K562 (cell line): ENCODE measurements around the gene GLYAT. TPM values are rescaled to one million over a fixed set of nuclear protein-coding genes. Genes with fewer than 3 reads are reported as not detected.
A peak's percentile ranks its signal among the peaks of the same experiment; 100 is the strongest.

Source experiments
- BHLHE40 ChIP-seq: IDR thresholded peaks from 2 replicates; pipeline ENCODE4 v1.6.1; 2011; ENCODE audit warnings: low read length, improper control_type of control experiment
- CHD2 ChIP-seq: IDR thresholded peaks from 2 replicates; pipeline ENCODE4 v1.6.1; 2011; ENCODE audit warnings: low read depth, low read length
- CREB1 ChIP-seq, 2 experiments: sonication (generic) in 1 of 2; formaldehyde crosslinking in 1 of 2; IDR thresholded peaks; 2 replicates each; pipeline versions ENCODE4 v1.6.1 to v1.8.0; 2012 to 2022; ENCODE audit warnings: inconsistent platforms in 1 of 2, mild to moderate bottlenecking in 1 of 2, missing genetic modification reagents in 1 of 2, moderate library complexity in 1 of 2
- CTBP1 ChIP-seq: fragments of 450-650 bp; IDR thresholded peaks from 2 replicates; pipeline ENCODE4 v1.6.1; 2016; ENCODE audit warnings: borderline replicate concordance
- EP300 ChIP-seq: IDR thresholded peaks from 2 replicates; pipeline ENCODE4 v1.6.1; 2012; ENCODE audit warnings: low read length, improper control_type of control experiment
- ESRRA ChIP-seq: fragments of 450-650 bp; IDR thresholded peaks from 2 replicates; pipeline ENCODE4 v1.6.1; 2014; ENCODE audit warnings: low read depth, mild to moderate bottlenecking, moderate library complexity, borderline replicate concordance
- ETV5 ChIP-seq: sonication (generic); formaldehyde crosslinking; IDR thresholded peaks from 2 replicates; pipeline ENCODE4 v1.4.0; 2020; ENCODE audit warnings: low read depth, mild to moderate bottlenecking, missing genetic modification reagents
- FOXM1 ChIP-seq, 2 experiments: fragments of 450-650 bp in 1 of 2; sonication (generic) in 1 of 2; formaldehyde crosslinking in 1 of 2; IDR thresholded peaks; 2 replicates each; pipeline versions ENCODE4 v1.6.1 to v1.9.0; 2017 to 2022; ENCODE audit warnings: low read depth in 2 of 2, mild to moderate bottlenecking in 2 of 2, missing genetic modification reagents in 1 of 2, moderate library complexity in 1 of 2
- MYC ChIP-seq, 2 experiments: fragments of 250-450 bp in 1 of 2; sonication (Bioruptor Pico) in 1 of 2; IDR thresholded peaks; 2 replicates each; pipeline versions ENCODE4 v1.5.1 to v1.6.1; 2012 to 2021; ENCODE audit warnings: low read depth in 2 of 2, borderline replicate concordance in 1 of 2, improper control_type of control experiment in 1 of 2, low read length in 1 of 2, mild to moderate bottlenecking in 1 of 2, moderate library complexity in 1 of 2
- NCOA4 ChIP-seq: fragments of 450-650 bp; IDR thresholded peaks from 2 replicates; pipeline ENCODE4 v1.6.1; 2018; ENCODE audit warnings: mild to moderate bottlenecking; ENCODE audit not compliant: partially characterized antibody
- RAD51 ChIP-seq: fragments of 450-650 bp; IDR thresholded peaks from 2 replicates; pipeline ENCODE4 v1.7.1; 2016; ENCODE audit warnings: low read depth, mild to moderate bottlenecking, borderline replicate concordance
- SIX5 ChIP-seq, 2 experiments: IDR thresholded peaks; 2 replicates each; pipeline ENCODE4 v1.6.1; 2011; ENCODE audit warnings: low read length in 2 of 2, borderline replicate concordance in 1 of 2, low read depth in 1 of 2, mild to moderate bottlenecking in 1 of 2, moderate library complexity in 1 of 2; ENCODE audit not compliant: insufficient read depth in 1 of 2
- SMARCE1 ChIP-seq: fragments of 450-650 bp; IDR thresholded peaks from 2 replicates; pipeline ENCODE4 v1.7.1; 2016; ENCODE audit warnings: mild to moderate bottlenecking
- ZNF551 ChIP-seq: fragments of 250-450 bp; sonication (Bioruptor Pico); IDR thresholded peaks from 2 replicates; pipeline ENCODE4 v1.5.0; 2021; ENCODE audit warnings: mild to moderate bottlenecking, moderate library complexity
- polyA plus RNA-seq, 8 experiments: library from polyadenylated mRNA; depleted of rRNA in 4 of 8; stranded (reverse) in 5 of 8; unstranded in 3 of 8; fragments of >200 nt; fragmentation: Nextera tagmentation in 2 of 8; fragmentation: Illumina TruSeq in 1 of 8; extraction: Ambion mirVana in 2 of 8; extraction: Trizol in 1 of 8; gene quantifications; 2 replicates each; pipeline versions ENCODE4 v1.2.1 to v1.2.3, GENCODE V29; 2011 to 2014; ENCODE audit warnings: inconsistent platforms in 1 of 8, missing spikeins in 1 of 8
- total RNA-seq, 7 experiments: library from RNA; depleted of rRNA in 6 of 7; stranded (reverse); fragments of >200 nt in 6 of 7; fragmentation: Illumina TruSeq in 2 of 7; extraction: Trizol in 2 of 7; gene quantifications; 2 replicates each; pipeline versions ENCODE4 v1.2.1 to v1.2.3, GENCODE V29; 2011 to 2021; ENCODE audit warnings: low replicate concordance in 1 of 7
- TF ChIP-seq, protein P1 (sequence below): fragments of 250-450 bp; sonication (Bioruptor Pico); IDR thresholded peaks from 2 replicates; pipeline ENCODE4 v1.8.0; 2022; ENCODE audit warnings: inconsistent platforms
- TF ChIP-seq, protein P2 (sequence below): IDR thresholded peaks from 2 replicates; pipeline ENCODE4 v1.6.1; 2011; ENCODE audit warnings: borderline replicate concordance, low read depth, mild to moderate bottlenecking, moderate library complexity, low read length; ENCODE audit not compliant: insufficient read depth, poor library complexity, severe bottlenecking
- TF ChIP-seq, protein P3 (sequence below): sonication (generic); formaldehyde crosslinking; IDR thresholded peaks from 2 replicates; pipeline ENCODE4 v1.8.1; 2023; ENCODE audit warnings: mild to moderate bottlenecking, missing genetic modification reagents

Gene GLYAT
- total and polyA plus RNA-seq, 9 of the 15 experiments (the other 6 are each of a cell fraction or from before 2014, with no cell fraction given): not detected

DNA sequence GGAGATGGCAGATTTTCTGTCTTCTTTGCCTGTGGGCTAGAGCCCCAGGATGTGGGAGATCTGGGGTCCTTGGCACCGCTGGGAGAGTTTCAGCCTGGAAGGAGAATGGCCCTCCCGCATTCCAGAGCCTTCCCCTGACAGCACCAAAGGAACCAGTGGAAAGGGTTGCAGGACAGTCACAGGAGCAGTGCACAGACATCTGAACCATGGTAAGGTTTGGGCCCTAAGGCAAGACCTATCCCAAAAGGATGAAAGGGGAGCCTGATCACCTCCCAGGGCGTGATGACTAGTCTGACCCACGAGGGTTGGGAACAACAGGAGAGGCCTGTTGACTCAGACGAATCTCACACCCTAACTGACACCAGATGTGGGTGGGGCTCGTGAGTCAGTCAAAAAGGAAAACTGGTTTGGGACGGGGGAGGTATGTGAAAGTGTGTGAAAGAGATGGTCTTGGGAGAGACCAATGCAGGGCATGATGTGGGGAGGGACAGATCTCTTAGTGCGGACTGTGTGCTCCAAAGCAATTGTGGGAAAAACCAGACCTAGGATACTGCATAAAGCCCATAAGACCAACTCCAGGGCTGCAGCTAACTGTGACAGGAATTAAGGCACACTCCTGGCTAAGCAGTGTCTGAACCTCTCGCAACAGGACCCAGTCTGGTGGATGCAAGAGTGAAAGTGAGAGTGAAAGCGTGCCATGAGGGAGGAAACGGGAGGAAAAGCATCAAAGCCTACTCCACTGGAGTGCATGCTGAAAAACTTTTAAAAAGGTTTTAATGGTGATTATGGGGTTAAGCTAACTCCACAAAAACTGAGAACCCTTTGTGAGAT is 39.1 kb upstream of the GLYAT start (continued):
- TF ChIP-seq, protein P1, sequence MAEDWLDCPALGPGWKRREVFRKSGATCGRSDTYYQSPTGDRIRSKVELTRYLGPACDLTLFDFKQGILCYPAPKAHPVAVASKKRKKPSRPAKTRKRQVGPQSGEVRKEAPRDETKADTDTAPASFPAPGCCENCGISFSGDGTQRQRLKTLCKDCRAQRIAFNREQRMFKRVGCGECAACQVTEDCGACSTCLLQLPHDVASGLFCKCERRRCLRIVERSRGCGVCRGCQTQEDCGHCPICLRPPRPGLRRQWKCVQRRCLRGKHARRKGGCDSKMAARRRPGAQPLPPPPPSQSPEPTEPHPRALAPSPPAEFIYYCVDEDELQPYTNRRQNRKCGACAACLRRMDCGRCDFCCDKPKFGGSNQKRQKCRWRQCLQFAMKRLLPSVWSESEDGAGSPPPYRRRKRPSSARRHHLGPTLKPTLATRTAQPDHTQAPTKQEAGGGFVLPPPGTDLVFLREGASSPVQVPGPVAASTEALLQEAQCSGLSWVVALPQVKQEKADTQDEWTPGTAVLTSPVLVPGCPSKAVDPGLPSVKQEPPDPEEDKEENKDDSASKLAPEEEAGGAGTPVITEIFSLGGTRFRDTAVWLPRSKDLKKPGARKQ (CRISPR knock-in tag): no peak
- TF ChIP-seq CREB1 (IDR thresholded peaks at IDR 0.05) (no peak), CREB1 (CRISPR knock-in tag; IDR thresholded peaks at IDR 0.05) (no peak; the same call in 1 of the 2 replicates), SMARCE1 (0 out of 2 replicates have a peak, but pooled peaks have one; percentile 20), EP300 (peak; percentile 79), FOXM1 (IDR thresholded peaks at IDR 0.05; ENCODE audit: low read depth) (peak; percentile 34; the same call in 1 of the 2 replicates), FOXM1 (CRISPR knock-in tag; IDR thresholded peaks at IDR 0.05; ENCODE audit: low read depth) (no peak), ZNF551 (CRISPR knock-in tag) (no peak), RAD51 (no peak), NCOA4 (no peak), CHD2 (no peak), MYC (IDR thresholded peaks at IDR 0.05; ENCODE audit: low read depth, low read length) (0 out of 2 replicates have a peak, but pooled peaks have one; percentile 15), MYC (CRISPR knock-in tag; IDR thresholded peaks at IDR 0.05; ENCODE audit: borderline replicate concordance, low read depth) (peak; percentile 57; the same call in 1 of the 2 replicates), ESRRA (peak; percentile 28; the same call in 1 of the 2 replicates), CTBP1 (peak; percentile 71), BHLHE40 (peak; percentile 48), SIX5 (IDR thresholded peaks at IDR 0.05; ENCODE audit: borderline replicate concordance in 1 of 2, insufficient read depth in 1 of 2, low read depth in 1 of 2, low read length in 2 of 2) (no peak), ETV5 (CRISPR knock-in tag) (0 out of 2 replicates have a peak, but pooled peaks have one; percentile 26)
- TF ChIP-seq, protein P2, sequence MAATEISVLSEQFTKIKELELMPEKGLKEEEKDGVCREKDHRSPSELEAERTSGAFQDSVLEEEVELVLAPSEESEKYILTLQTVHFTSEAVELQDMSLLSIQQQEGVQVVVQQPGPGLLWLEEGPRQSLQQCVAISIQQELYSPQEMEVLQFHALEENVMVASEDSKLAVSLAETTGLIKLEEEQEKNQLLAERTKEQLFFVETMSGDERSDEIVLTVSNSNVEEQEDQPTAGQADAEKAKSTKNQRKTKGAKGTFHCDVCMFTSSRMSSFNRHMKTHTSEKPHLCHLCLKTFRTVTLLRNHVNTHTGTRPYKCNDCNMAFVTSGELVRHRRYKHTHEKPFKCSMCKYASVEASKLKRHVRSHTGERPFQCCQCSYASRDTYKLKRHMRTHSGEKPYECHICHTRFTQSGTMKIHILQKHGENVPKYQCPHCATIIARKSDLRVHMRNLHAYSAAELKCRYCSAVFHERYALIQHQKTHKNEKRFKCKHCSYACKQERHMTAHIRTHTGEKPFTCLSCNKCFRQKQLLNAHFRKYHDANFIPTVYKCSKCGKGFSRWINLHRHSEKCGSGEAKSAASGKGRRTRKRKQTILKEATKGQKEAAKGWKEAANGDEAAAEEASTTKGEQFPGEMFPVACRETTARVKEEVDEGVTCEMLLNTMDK: no peak
- TF ChIP-seq, protein P3, sequence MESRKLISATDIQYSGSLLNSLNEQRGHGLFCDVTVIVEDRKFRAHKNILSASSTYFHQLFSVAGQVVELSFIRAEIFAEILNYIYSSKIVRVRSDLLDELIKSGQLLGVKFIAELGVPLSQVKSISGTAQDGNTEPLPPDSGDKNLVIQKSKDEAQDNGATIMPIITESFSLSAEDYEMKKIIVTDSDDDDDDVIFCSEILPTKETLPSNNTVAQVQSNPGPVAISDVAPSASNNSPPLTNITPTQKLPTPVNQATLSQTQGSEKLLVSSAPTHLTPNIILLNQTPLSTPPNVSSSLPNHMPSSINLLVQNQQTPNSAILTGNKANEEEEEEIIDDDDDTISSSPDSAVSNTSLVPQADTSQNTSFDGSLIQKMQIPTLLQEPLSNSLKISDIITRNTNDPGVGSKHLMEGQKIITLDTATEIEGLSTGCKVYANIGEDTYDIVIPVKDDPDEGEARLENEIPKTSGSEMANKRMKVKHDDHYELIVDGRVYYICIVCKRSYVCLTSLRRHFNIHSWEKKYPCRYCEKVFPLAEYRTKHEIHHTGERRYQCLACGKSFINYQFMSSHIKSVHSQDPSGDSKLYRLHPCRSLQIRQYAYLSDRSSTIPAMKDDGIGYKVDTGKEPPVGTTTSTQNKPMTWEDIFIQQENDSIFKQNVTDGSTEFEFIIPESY: no peak
